Effector memory CD8-positive, alpha-beta T cell (primary cell): ENCODE measurements around the gene DMAC2L.

Source experiments
- ATAC-seq: fragments of 150-1000 bp; cut with Tn5 transposase; replicated peaks from 2 replicates; pipeline ENCODE4 v1.10.0; 2021; ENCODE audit warnings: mild to moderate bottlenecking, moderate library complexity
- DNase-seq, 3 experiments: peaks; one replicate each; pipeline ENCODE4 v3.0.0; 2021
- H3K27ac Mint-ChIP-seq, 2 donors: one replicate each; pipeline ENCODE4 v1.8.0; 2022; ENCODE audit warnings: mild to moderate bottlenecking in 2 of 2, mixed read lengths in 2 of 2, moderate library complexity in 2 of 2
- H3K27me3 Mint-ChIP-seq, 2 donors: one replicate each; pipeline ENCODE4 v1.8.0; 2022; ENCODE audit warnings: mixed read lengths in 2 of 2
- H3K36me3 Mint-ChIP-seq: one replicate; pipeline ENCODE4 v1.8.0; 2022; ENCODE audit warnings: mild to moderate bottlenecking, moderate library complexity, mixed read lengths; ENCODE audit not compliant: insufficient read depth
- H3K4me1 Mint-ChIP-seq, 2 donors: one replicate each; pipeline ENCODE4 v1.8.0; 2022; ENCODE audit warnings: low read depth in 2 of 2, mixed read lengths in 2 of 2
- H3K4me3 Mint-ChIP-seq, 2 donors: one replicate each; pipeline ENCODE4 v1.8.0; 2022; ENCODE audit warnings: mild to moderate bottlenecking in 2 of 2, mixed read lengths in 2 of 2, moderate library complexity in 2 of 2
- H3K9me3 Mint-ChIP-seq, 2 donors: one replicate each; pipeline ENCODE4 v1.8.0; 2022; ENCODE audit warnings: mixed read lengths in 2 of 2

Gene DMAC2L

GRCh38 chr14:50335989-50336824 is 24.1 kb downstream of the DMAC2L start:
- ATAC-seq (no peak), DNase-seq (no peak)
- peak overlapping the region; percentile 82 to 85 for H3K27ac Mint-ChIP-seq
- H3K4me3 Mint-ChIP-seq = peak overlapping the region; percentile 33 to 39
- H3K4me1 Mint-ChIP-seq = peaks cover 7 to 9% of the 10 kb centered on the region in 2 donors
- H3K27me3 Mint-ChIP-seq = no peaks in the 10 kb centered on the region
- peaks cover 19% of the 10 kb centered on the region for H3K36me3 Mint-ChIP-seq
- H3K9me3 Mint-ChIP-seq = no peaks in the 10 kb centered on the region

- Mint-ChIP-seq H3K36me3 (peaks cover 17% of the 10 kb centered on the region), H3K27me3 (no peaks in the 10 kb centered on the region), H3K27ac (no peak overlapping the region), H3K4me3 (no peak overlapping the region), H3K9me3 (no peaks in the 10 kb centered on the region), H3K4me1 (peaks cover 10 to 12% of the 10 kb centered on the region in 2 donors)
- no peak for DNase-seq
- ATAC-seq = no peak
Observed at GRCh38 chr14:50338587-50338986, 26.5 kb downstream of the DMAC2L start.

- Mint-ChIP-seq H3K9me3 (no peaks in the 10 kb centered on the region), H3K27ac (no peak overlapping the region), H3K36me3 (peaks cover 17% of the 10 kb centered on the region), H3K4me3 (no peak overlapping the region), H3K4me1 (peaks cover 12 to 15% of the 10 kb centered on the region in 2 donors), H3K27me3 (no peaks in the 10 kb centered on the region)
- ATAC-seq (no peak), DNase-seq (no peak)
Observed at GRCh38 chr14:50339178-50339804, 27.2 kb downstream of the DMAC2L start.

- Mint-ChIP-seq H3K4me1 (peaks cover 12 to 17% of the 10 kb centered on the region in 2 donors), H3K36me3 (peaks cover 17% of the 10 kb centered on the region), H3K27ac (no peak overlapping the region), H3K27me3 (no peaks in the 10 kb centered on the region), H3K4me3 (no peak overlapping the region), H3K9me3 (no peaks in the 10 kb centered on the region)
- ATAC-seq = no peak
- DNase-seq = no peak
Observed at GRCh38 chr14:50340045-50340444, 27.9 kb downstream of the DMAC2L start.

GRCh38 chr14:50340963-50341362 is 28.8 kb downstream of the DMAC2L start:
- Mint-ChIP-seq H3K27me3 (no peaks in the 10 kb centered on the region), H3K4me3 (no peak overlapping the region), H3K4me1 (peaks cover 11 to 15% of the 10 kb centered on the region in 2 donors), H3K36me3 (peaks cover 17% of the 10 kb centered on the region), H3K9me3 (no peaks in the 10 kb centered on the region), H3K27ac (no peak overlapping the region)
- no peak for ATAC-seq
- DNase-seq = no peak

- peak in 1 of 3 experiments; percentile 24 for DNase-seq
- H3K4me3 Mint-ChIP-seq = no peak overlapping the region
- peak; percentile 84 for ATAC-seq
- H3K36me3 Mint-ChIP-seq = peaks cover 15% of the 10 kb centered on the region
- no peaks in the 10 kb centered on the region for H3K9me3 Mint-ChIP-seq
- peak overlapping the region in 1 of 2 donors; percentile 56 for H3K27ac Mint-ChIP-seq
- H3K27me3 Mint-ChIP-seq = no peaks in the 10 kb centered on the region
- H3K4me1 Mint-ChIP-seq = peaks cover 6 to 9% of the 10 kb centered on the region in 2 donors
Observed at GRCh38 chr14:50342221-50343078, 30.3 kb downstream of the DMAC2L start.

GRCh38 chr14:50343434-50343833 is 31.3 kb downstream of the DMAC2L start:
- Mint-ChIP-seq H3K36me3 (peaks cover 7% of the 10 kb centered on the region), H3K4me3 (no peak overlapping the region), H3K27ac (peak overlapping the region in 1 of 2 donors; percentile 11), H3K4me1 (peaks cover 6 to 9% of the 10 kb centered on the region in 2 donors), H3K9me3 (no peaks in the 10 kb centered on the region), H3K27me3 (no peaks in the 10 kb centered on the region)
- no peak for ATAC-seq
- DNase-seq = no peak

GRCh38 chr14:50344116-50344775 is 32.1 kb downstream of the DMAC2L start:
- Mint-ChIP-seq H3K4me1 (peaks cover 6 to 9% of the 10 kb centered on the region in 2 donors), H3K27me3 (no peaks in the 10 kb centered on the region), H3K4me3 (no peak overlapping the region), H3K9me3 (no peaks in the 10 kb centered on the region), H3K27ac (peak overlapping the region; percentile 11 to 68), H3K36me3 (peaks cover 4% of the 10 kb centered on the region)
- DNase-seq = no peak
- peak; percentile 72 for ATAC-seq

- peak overlapping the region in 1 of 2 donors; percentile 68 for H3K27ac Mint-ChIP-seq
Observed at GRCh38 chr14:50344876-50345563, 32.9 kb downstream of the DMAC2L start.

GRCh38 chr14:50345846-50346422 is 33.8 kb downstream of the DMAC2L start:
- Mint-ChIP-seq H3K27ac (no peak overlapping the region), H3K4me1 (peaks cover 6 to 9% of the 10 kb centered on the region in 2 donors), H3K4me3 (no peak overlapping the region)

More at GRCh38 chr14:50344876-50345563, 32.9 kb downstream of the DMAC2L start:
- H3K36me3 Mint-ChIP-seq = peaks cover 3% of the 10 kb centered on the region
- ATAC-seq (no peak), DNase-seq (no peak)
- H3K9me3 Mint-ChIP-seq = no peaks in the 10 kb centered on the region
- H3K4me1 Mint-ChIP-seq = peaks cover 6 to 9% of the 10 kb centered on the region in 2 donors
- H3K4me3 Mint-ChIP-seq = no peak overlapping the region
- H3K27me3 Mint-ChIP-seq = no peaks in the 10 kb centered on the region

GRCh38 chr14:50347521-50347920 is 35.4 kb downstream of the DMAC2L start:
- H3K9me3 Mint-ChIP-seq = no peaks in the 10 kb centered on the region
- H3K4me3 Mint-ChIP-seq = no peak overlapping the region
- H3K36me3 Mint-ChIP-seq = peaks cover 3% of the 10 kb centered on the region
- ATAC-seq = no peak
- H3K4me1 Mint-ChIP-seq = peaks cover 6 to 9% of the 10 kb centered on the region in 2 donors
- H3K27me3 Mint-ChIP-seq = no peaks in the 10 kb centered on the region
- peak overlapping the region in 1 of 2 donors; percentile 26 for H3K27ac Mint-ChIP-seq
- DNase-seq = no peak

More at GRCh38 chr14:50345846-50346422, 33.8 kb downstream of the DMAC2L start:
- Mint-ChIP-seq H3K36me3 (peaks cover 2% of the 10 kb centered on the region), H3K27me3 (no peaks in the 10 kb centered on the region), H3K9me3 (no peaks in the 10 kb centered on the region)
- ATAC-seq = no peak
- DNase-seq = no peak

GRCh38 chr14:50348933-50349332 is 36.8 kb downstream of the DMAC2L start:
- peak overlapping the region in 1 of 2 donors; percentile 8 for H3K27ac Mint-ChIP-seq
- H3K27me3 Mint-ChIP-seq = no peaks in the 10 kb centered on the region
- peaks cover 2 to 5% of the 10 kb centered on the region in 2 donors for H3K4me1 Mint-ChIP-seq
- ATAC-seq (no peak), DNase-seq (no peak)
- H3K36me3 Mint-ChIP-seq = peaks cover 6% of the 10 kb centered on the region
- no peaks in the 10 kb centered on the region for H3K9me3 Mint-ChIP-seq
- no peak overlapping the region for H3K4me3 Mint-ChIP-seq
